Keratinocyte (primary cell): ENCODE data around the gene POLR2A. TPM values are rescaled to one million over a fixed set of nuclear protein-coding genes. Genes with fewer than 3 reads are reported as not detected.

Experiments
- DNase-seq: peaks from one replicate; pipeline ENCODE4 v3.0.0-alpha.2; 2011; ENCODE audit warnings: low read depth, missing footprints, low spot score
- FAIRE-seq: peaks from 2 replicates; lab custom pipeline; 2011; peaks lifted over from hg19 to GRCh38; lab: Jason Lieb, UNC
- H2AFZ ChIP-seq: 2 replicates; pipeline ENCODE4 v1.6.0; 2012; ENCODE audit warnings: low read length, control low read depth, inconsistent platforms; ENCODE audit not compliant: control insufficient read depth
- H3K27ac ChIP-seq: 2 replicates; pipeline ENCODE4 v1.5.1; 2011; ENCODE audit warnings: low read length; ENCODE audit not compliant: control insufficient read depth, insufficient read depth
- H3K27me3 ChIP-seq: 3 replicates; pipeline ENCODE4 v1.6.0; 2011; ENCODE audit warnings: low read length; ENCODE audit not compliant: control insufficient read depth, insufficient read depth; ENCODE audit errors: extremely low read depth
- H3K36me3 ChIP-seq, 2 experiments: 2 replicates in 1 of 2; 3 replicates in 1 of 2; pipeline ENCODE4 v1.5.1; 2011; ENCODE audit warnings: low read length in 2 of 2, mild to moderate bottlenecking in 1 of 2; ENCODE audit not compliant: control insufficient read depth in 2 of 2, insufficient read depth in 2 of 2; ENCODE audit errors: extremely low read depth in 1 of 2
- H3K4me1 ChIP-seq: 3 replicates; pipeline ENCODE4 v1.5.1; 2011; ENCODE audit warnings: low read length; ENCODE audit not compliant: control insufficient read depth, insufficient read depth; ENCODE audit errors: extremely low read depth
- H3K4me2 ChIP-seq: 3 replicates; pipeline ENCODE4 v1.6.0; 2011; ENCODE audit warnings: low read depth, low read length; ENCODE audit not compliant: control insufficient read depth, insufficient read depth; ENCODE audit errors: extremely low read depth
- H3K4me3 ChIP-seq, 3 experiments: fragments of 200-600 bp in 1 of 3; sonication (generic) in 1 of 3; 2 replicates in 2 of 3; 3 replicates in 1 of 3; pipeline ENCODE4 v1.5.1; 2011 to 2016; ENCODE audit warnings: low read length in 3 of 3, mild to moderate bottlenecking in 3 of 3, control low read depth in 2 of 3, inconsistent platforms in 1 of 3, low read depth in 1 of 3, mixed read lengths in 1 of 3, mixed run types in 1 of 3, moderate library complexity in 1 of 3; ENCODE audit not compliant: control insufficient read depth in 2 of 3, insufficient read depth in 2 of 3; ENCODE audit errors: extremely low read depth in 1 of 3
- H3K79me2 ChIP-seq: 2 replicates; pipeline ENCODE4 v1.6.0; 2012; ENCODE audit warnings: low read length; ENCODE audit not compliant: control insufficient read depth, insufficient read depth
- H3K9ac ChIP-seq: 3 replicates; pipeline ENCODE4 v1.6.0; 2011; ENCODE audit warnings: low read length; ENCODE audit not compliant: control insufficient read depth, insufficient read depth; ENCODE audit errors: extremely low read depth
- H3K9me1 ChIP-seq: 3 replicates; pipeline ENCODE4 v1.6.0; 2011; ENCODE audit warnings: low read length; ENCODE audit not compliant: control insufficient read depth, insufficient read depth; ENCODE audit errors: extremely low read depth
- H3K9me3 ChIP-seq: 2 replicates; pipeline ENCODE4 v1.5.1; 2012; ENCODE audit warnings: low read depth, low read length; ENCODE audit not compliant: control insufficient read depth
- H4K20me1 ChIP-seq: 3 replicates; pipeline ENCODE4 v1.6.0; 2011; ENCODE audit warnings: low read length; ENCODE audit not compliant: control insufficient read depth, insufficient read depth; ENCODE audit errors: extremely low read depth
- CTCF ChIP-seq, 3 experiments: IDR thresholded peaks in 1 of 3; conservative IDR thresholded peaks in 1 of 3; optimal IDR thresholded peaks in 1 of 3; 2 replicates in 2 of 3; 3 replicates in 1 of 3; pipeline versions ENCODE3 to v1.5.1; 2011; ENCODE audit warnings: low read length in 3 of 3, mild to moderate bottlenecking in 3 of 3, moderate library complexity in 2 of 3, control low read depth in 1 of 3, inconsistent platforms in 1 of 3; ENCODE audit not compliant: insufficient read depth in 2 of 3; ENCODE audit errors: extremely low read depth in 1 of 3
- EZH2 ChIP-seq: IDR thresholded peaks from one replicate; pipeline ENCODE4 v1.6.1; 2012; ENCODE audit warnings: inconsistent platforms, mild to moderate bottlenecking, low read length, moderate library complexity
- dilution Hi-C: fragments of 300-500 bp; cut with MboI; formaldehyde crosslinking; loops from one replicate; pipeline ENCODE4 v1.7.0; 2020; ENCODE audit warnings: low sequenced_read_pairs; ENCODE audit not compliant: extremely low pct_ligation_motif_present
- polyA plus RNA-seq, 5 experiments: library from polyadenylated mRNA; depleted of rRNA in 3 of 5; stranded (reverse) in 3 of 5; stranded (forward) in 1 of 5; unstranded in 1 of 5; fragments of >200 nt; gene quantifications; 1 replicate in 1 of 5; 2 replicates in 3 of 5; 3 replicates in 1 of 5; pipeline versions ENCODE4 v1.2.1 to v1.2.3, GENCODE V29; 2011 to 2012; ENCODE audit warnings: missing spikeins in 2 of 5, low read depth in 1 of 5, low replicate concordance in 1 of 5

POLR2A gene
- polyA plus RNA-seq, 1 donor (not counting 4 experiments of a cell fraction or from before 2014, with no cell fraction given): 17.5 TPM

- dilution Hi-C loops: no loop called here
- Histone ChIP-seq H3K4me1 (peaks cover 14% of the 10 kb centered on the region), H3K4me3 (no peak overlapping the region), H3K27ac (no peak overlapping the region), H3K4me2 (no peak overlapping the region), H3K9me3 (no peaks in the 10 kb centered on the region), H3K36me3 (peaks cover 14 to 34% of the 10 kb centered on the region in 2 experiments), H3K27me3 (no peaks in the 10 kb centered on the region), H3K79me2 (peaks cover 53% of the 10 kb centered on the region), H2AFZ (no peak overlapping the region), H4K20me1 (no peaks in the 10 kb centered on the region), H3K9ac (no peak overlapping the region), H3K9me1 (peaks cover 3% of the 10 kb centered on the region)
- FAIRE-seq (peak; percentile 9), DNase-seq (no peak)
- TF ChIP-seq EZH2 (no peak), CTCF (optimal IDR thresholded peaks at IDR 0.05 in 1 of 3, IDR thresholded peaks at IDR 0.05 in 1 of 3, conservative IDR thresholded peaks at IDR 0.05 in 1 of 3; ENCODE audit: extremely low read depth in 1 of 3, insufficient read depth in 2 of 3, low read length in 3 of 3) (no peak)
Observed at GRCh38 chr17:7466639-7467341, 17.4 kb upstream of the POLR2A start.

GRCh38 chr17:7467498-7467897, 16.7 kb upstream of the POLR2A start:
- dilution Hi-C loops: no loop called here
- Histone ChIP-seq H3K27me3 (no peaks in the 10 kb centered on the region), H2AFZ (no peak overlapping the region), H3K4me1 (peaks cover 12% of the 10 kb centered on the region), H3K79me2 (peaks cover 58% of the 10 kb centered on the region), H3K4me3 (no peak overlapping the region), H3K4me2 (no peak overlapping the region), H3K9ac (no peak overlapping the region), H4K20me1 (no peaks in the 10 kb centered on the region), H3K36me3 (peaks cover 14 to 29% of the 10 kb centered on the region in 2 experiments), H3K9me3 (no peaks in the 10 kb centered on the region), H3K9me1 (peaks cover 3% of the 10 kb centered on the region), H3K27ac (no peak overlapping the region)
- FAIRE-seq (no peak), DNase-seq (no peak)
- TF ChIP-seq CTCF (optimal IDR thresholded peaks at IDR 0.05 in 1 of 3, IDR thresholded peaks at IDR 0.05 in 1 of 3, conservative IDR thresholded peaks at IDR 0.05 in 1 of 3; ENCODE audit: extremely low read depth in 1 of 3, insufficient read depth in 2 of 3, low read length in 3 of 3) (no peak), EZH2 (no peak)
